HG03175 (cell line): ENCODE data around the gene SLPI.

ENCODE experiments used
- ATAC-seq: cut with Tn5 transposase; IDR thresholded peaks from one replicate; pipeline ENCODE4 v1.9.1; 2021; ENCODE audit warnings: mild to moderate bottlenecking, moderate library complexity; ENCODE audit not compliant: unreplicated experiment

The SLPI gene

GRCh38 chr20:45254383-45255262, at the start of gene SLPI:
SLPI (minus strand) TSS chr20:45254564; CDS start chr20:45254543, 21 bp downstream.
- no peak for ATAC-seq

DNA sequence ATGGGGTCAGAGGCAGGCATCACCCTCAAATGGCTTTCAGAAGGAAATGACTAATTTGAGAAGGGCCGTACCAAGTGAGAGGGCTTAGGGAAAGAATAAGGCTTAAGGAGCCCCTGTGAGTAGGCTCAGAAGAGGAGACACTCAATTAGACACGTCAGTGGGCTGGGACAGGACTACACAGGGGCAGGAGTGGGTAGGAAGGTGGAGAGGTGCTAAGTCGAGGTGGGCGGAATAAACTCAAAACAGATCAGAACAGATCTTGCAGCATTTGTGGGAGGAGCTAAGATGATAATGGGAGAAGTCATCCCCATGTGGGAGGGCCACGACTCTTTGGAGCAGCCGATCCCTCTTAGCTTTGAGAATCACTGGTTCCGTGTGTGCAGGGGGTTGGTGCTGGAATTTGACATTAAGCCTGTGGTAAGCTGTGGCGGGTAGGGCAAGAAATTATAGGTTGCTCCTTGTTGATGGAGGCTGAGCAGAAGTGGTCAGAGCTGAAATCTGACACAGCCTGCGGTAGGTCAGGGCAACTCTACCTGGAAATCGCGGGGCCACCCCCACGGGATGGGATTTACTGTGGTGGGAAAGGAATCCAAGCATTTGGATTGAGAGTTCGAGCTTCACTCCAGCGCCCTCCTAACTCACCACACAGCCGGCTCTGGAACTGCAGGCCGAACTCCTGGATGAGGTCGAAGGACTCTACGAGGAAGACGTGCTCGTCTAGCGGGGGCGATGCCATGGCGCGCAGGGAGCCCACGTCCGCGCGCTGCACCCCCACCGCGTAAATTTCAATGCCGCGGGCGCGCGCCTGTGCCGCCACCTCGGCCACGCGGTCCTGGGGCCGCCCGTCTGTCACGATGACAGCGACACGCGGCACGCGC, 49.5 kb upstream of the SLPI start:
- ATAC-seq = no peak

- ATAC-seq = no peak
Observed at GRCh38 chr20:45301824-45302271, 47.5 kb upstream of the SLPI start.

DNA sequence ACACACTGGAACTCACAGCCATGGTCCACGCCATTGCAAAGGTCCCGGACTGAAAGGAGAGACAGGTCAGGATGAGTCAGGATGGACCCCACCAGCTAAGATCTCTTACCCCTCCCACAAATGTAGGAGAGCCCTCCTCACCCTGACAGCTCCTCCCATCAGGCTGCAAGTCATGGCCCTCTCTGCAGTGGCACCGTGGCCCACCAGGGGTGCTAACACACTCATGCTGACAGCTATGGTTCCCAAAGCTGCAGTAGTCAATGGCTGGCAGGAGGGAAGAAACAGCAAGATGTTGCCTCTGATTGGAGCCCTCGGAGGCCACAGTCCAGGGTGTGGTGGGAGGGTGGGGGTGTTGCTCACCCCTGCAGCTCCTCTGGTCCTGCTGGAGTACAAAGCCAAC, 46.6 kb upstream of the SLPI start:
- no peak for ATAC-seq

- ATAC-seq = no peak
Observed at GRCh38 chr20:45299786-45300185, 45.4 kb upstream of the SLPI start.

- ATAC-seq = no peak
Observed at GRCh38 chr20:45297786-45298497, 43.6 kb upstream of the SLPI start.

GRCh38 chr20:45294659-45295058, 40.3 kb upstream of the SLPI start:
- ATAC-seq = no peak

- ATAC-seq = no peak
Observed at GRCh38 chr20:45294003-45294368, 39.6 kb upstream of the SLPI start.

GRCh38 chr20:45293041-45294002, 39.0 kb upstream of the SLPI start:
- peak; percentile 62 for ATAC-seq

DNA sequence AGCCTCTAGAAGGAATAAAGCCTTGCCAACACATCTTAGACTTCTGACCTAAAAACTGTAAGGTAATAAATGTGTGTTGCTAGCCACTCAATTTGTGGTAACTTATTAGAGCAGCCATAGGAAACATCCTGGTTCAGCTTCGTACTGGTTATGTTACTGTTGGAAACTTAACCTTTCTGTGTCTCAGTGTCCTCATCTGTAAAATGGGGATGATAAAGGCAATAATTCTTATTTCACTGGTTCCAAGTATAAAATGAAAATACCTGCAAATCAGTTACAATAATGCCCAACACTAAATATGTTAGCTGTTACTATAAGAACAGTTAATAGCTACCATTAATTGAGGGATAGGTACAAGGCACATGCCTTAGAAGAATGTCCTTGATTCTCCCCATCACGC, 38.0 kb upstream of the SLPI start:
- no peak for ATAC-seq

GRCh38 chr20:45291526-45291925, 37.2 kb upstream of the SLPI start:
- no peak for ATAC-seq

GRCh38 chr20:45290677-45291355, 36.5 kb upstream of the SLPI start:
- peak; percentile 50 for ATAC-seq

DNA sequence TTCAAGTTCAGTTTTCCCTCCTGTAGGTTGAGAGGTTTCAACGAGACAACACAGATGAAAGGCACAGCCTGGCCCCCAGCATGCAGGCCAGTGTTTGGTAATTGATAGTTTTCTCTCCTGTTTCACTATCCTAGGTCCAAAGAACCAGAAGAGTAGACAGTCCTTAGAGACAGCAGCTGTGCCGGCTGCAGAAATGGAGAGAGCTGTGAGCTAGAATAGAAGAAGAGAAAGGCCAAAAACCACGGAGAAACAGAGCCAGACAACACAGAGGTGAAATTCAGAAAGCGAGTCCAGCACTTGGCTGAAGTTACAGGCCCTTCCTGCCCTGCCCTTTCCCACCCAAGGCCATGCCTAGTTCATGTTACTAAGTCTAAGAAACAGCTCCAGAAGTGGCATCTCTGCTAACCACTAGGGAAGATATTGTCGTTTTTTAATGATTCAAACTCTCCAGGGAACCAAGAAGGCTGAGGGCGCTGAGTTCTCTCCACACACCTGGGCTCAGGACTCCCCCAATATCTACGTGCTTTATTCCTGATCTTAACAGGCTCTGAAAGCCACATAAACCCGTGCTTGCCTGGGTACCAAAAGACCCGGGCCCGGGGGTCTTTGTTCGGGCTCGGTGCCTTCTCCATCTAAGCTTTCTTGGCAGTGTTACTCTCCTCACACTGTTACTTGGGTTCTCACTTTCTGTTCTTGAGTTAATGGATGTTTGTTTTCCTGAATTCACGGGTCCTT, 35.7 kb upstream of the SLPI start:
- ATAC-seq = no peak

DNA sequence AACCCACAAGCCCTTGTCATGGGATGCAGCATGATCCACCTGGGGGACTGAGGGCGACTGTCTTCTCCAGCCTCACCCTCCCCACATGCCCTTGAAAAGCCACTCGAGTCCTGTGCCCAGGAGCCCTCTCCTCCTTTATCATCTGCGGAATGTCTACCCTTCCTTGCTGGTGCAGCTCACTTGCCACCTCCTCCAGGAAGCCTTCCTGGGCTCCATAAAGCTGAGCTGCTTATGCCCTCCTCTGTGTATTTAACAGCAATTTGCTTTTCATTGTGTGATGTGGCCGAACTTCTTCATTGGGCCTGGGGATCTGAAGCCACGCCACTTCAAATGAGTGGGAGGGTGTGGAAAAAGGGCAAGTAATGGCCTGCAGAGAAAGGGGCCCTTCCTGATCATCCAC, 34.5 kb upstream of the SLPI start:
- ATAC-seq = no peak

DNA sequence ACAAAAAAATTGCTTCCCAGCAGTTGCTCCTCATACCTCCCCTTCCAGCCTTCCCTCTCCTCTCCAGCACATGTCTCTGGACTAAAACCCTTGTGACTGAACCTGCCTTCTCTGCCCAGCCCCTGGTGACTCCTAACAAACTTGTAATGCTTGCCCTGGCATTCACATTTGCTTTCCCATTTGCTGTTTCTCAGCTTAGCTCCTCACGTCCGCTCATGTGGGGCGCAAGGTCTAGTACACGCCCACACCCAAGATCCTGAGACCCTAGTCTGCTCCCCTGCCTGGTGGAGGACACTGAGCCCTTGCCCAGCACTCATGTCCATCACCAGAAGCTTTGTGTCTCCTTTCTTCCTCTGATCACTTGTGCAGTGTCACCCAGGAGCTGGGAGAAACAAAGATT, 34.0 kb upstream of the SLPI start:
- ATAC-seq = no peak

- ATAC-seq = no peak
Observed at GRCh38 chr20:45283551-45284057, 29.2 kb upstream of the SLPI start.

DNA sequence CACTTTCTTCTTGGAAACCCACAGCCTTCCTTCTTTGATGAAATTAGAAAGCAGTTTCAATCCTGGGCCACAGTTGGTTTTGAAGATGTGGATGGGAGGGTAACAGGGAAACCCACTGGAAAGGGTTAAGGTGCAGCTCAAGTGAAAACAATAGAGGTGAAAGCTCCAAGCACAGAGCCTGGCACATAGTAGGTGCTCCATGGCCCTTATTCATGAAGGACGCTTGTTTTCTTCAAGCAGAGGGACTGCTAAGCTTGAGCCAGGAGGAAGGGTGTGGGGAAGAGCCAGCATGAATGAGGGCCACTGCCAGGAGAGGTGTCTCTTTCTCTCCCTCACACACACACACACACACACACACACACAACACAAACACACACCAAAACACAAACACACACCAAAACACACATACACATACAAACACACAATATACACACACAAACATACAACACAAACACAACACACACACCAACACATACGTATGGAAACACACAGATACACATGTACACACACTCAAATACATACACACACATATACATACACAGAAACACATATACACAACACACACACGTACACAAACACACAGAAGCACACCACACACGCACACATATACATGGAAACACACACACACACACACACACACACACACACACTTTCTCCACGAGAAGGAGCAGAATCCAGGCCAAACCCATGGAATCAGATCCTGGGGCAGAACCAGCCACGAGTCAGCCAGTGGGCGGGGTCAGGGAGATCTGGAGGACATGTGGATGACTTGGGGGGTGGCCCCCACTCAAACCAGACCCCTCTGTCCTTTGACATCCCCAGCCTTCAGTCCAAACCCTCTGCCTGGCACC, 28.6 kb upstream of the SLPI start:
- no peak for ATAC-seq

GRCh38 chr20:45279992-45280391, 25.6 kb upstream of the SLPI start:
- no peak for ATAC-seq
